NCI-H1417 (cell line): Measurements from ENCODE around the gene SHMT2.

Source experiments
- DNase-seq, 3 experiments: peaks; one replicate each; lab custom pipeline; 2025; lab: John Stamatoyannopoulos, UW

The SHMT2 gene

DNA sequence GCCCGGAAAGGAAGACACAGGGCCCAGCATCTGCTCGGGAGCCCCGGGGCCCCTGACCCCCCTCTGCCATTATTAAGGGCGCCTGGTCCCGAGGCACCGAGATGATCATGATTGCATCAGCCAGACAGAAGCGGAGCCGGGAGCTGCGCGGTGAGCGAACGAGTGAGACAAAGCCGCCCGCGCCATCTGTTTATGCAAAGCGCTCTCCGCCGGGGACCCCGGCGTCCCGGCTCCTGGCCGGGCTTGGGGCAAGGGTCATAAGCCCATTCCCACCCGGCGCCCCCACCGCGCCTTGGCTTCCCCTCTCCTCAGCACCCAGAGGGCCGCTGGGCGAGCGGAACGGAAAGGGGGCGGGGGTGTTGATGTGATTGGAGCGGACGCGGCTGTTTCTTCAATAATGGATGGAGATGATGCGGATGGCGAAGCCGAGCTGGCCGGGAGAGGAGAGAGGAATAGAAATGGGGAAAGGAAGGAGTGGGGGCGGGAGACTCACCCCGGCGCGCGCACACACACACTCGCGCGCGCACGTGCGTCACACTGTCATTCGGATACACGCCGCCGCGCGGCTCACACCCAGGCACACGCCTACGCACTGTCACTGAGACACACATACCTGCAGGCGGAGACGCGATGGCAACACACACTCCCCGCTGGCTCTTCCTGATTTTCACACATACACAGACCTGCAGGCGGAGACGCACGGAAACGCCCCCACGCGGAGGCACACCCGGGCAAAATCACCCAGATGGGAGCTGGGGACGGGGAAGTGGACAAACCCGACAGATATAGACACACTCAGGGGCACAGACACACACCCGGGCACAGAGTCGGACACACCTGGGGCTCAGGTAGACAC is 10.8 kb downstream of the SHMT2 start:
- DNase-seq = peak; percentile 86 to 89 (median 87)

DNA sequence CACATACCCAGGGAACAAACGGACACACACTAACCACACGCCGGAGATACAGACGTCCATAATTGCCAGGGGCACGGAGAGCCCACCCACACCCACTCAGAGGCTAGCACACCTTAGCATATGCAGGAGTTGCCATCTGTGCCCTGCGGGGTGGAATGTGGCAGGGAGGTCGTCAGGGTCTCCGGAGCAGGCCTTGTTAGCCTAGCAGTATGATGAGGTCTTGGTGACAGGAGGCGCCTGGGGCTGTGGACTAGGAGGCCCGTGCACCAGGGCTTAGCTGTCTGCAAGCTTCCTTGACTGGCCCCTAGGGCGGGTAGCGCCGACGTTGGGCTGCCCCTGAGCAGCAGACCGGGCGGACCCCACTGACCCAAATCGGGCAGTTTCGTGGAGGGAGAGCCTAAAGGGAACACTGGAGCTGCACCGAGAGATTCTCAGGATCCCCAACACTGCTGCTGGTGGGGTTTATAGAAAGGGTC is 11.5 kb downstream of the SHMT2 start:
- DNase-seq = peak in 2 of 3 experiments; percentile 73

DNA sequence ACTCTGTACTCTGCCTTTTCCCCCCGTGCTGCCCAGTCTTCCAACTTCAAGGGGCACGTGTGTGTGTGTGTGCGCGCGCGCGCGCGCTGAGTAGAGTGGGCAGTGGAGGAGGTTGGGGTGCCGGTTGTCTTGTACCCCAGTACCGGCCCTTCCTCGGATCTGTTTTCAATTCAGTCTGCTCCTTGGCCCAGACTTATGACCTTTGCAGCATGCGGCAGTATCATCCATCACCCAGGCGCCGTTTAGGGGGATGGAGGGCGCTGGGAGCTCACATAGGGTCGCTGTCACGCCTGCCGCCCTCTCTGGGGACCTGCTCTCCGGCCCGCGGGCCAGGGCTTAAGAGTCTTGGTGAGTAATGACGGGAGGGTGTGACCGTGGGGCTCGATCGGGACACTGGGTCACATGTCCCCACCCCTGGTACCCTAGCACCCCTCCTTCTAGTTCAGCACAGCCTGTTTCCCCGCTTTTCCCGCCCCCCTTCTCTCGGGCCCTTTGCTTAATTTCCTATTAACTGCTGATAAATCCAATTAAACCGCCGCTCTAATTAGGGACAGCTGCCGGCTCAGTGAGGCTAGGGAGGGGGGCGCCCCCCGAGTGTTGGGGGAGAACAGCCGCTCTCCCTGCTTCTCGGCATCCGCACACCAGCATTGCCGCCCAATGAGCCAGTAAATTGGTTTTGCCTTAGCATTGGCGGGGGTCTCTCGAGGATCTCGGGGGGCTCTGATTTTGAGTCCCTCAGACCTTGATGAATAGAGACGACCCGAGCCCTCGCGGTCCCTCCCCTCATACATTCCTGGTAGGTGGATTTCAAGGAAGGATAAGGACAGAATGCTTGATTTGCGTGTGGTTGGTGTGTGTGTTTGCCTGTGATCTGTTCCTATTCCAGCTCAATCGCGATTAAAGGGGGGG is 12.1 kb downstream of the SHMT2 start:
- DNase-seq = peak in 2 of 3 experiments; percentile 63 to 67

DNA sequence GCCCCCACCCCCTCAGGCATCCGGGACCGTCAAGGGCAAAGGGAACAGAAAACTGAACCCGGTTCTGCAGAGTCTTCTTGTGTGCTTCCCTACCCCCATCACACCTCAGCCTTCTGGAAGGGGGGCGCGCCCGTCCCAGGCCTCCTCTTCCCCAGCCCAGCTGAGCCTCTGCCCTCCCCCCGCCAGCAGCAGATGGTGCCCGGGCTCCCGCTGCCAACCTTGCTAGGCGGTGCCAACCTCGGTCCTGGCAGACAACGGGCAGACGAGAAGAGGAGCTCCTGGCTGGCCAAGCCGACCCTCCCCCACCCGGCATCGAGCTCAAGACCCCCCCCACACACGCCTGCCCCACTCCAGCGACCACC is 12.8 kb downstream of the SHMT2 start:
- peak; percentile 46 to 90 (median 89) for DNase-seq

DNA sequence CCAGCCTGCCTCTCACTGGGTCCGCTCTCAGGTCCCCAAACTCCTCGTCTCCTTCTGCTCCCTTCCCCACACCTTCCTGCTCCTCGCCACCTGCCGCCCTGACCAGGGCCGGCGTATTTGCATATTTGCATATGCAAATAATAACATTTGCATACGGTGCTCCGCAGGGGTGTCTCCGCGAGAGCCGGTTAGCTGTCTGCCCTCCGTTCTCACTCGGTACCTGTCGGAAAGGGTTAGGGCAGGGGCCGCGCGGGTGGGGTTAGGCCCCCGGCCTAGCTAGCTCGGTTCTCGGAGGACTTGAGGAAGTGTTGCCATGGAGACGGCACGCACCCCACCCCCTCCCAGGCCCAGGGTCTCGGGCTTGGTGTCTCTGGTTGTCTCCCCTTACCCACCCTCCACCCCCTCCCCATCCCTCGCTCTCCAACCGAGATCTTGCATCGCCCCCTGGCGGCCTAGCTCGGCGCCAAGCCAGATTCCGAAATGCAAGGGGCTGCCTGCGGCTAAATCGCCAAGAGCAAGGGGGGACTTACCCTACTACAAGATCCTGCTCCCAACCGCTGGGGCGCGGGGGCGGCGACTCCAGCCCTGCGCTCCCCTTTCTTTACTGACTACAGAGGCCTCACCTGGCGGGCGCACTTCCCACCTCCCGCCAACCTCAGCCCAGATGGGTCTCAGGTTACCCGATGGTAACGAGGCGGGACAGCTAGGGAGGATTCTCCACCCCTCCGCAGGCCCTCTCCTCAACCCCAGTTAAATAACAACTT is 13.4 kb downstream of the SHMT2 start:
- DNase-seq = peak; percentile 81 to 98 (median 98)

DNA sequence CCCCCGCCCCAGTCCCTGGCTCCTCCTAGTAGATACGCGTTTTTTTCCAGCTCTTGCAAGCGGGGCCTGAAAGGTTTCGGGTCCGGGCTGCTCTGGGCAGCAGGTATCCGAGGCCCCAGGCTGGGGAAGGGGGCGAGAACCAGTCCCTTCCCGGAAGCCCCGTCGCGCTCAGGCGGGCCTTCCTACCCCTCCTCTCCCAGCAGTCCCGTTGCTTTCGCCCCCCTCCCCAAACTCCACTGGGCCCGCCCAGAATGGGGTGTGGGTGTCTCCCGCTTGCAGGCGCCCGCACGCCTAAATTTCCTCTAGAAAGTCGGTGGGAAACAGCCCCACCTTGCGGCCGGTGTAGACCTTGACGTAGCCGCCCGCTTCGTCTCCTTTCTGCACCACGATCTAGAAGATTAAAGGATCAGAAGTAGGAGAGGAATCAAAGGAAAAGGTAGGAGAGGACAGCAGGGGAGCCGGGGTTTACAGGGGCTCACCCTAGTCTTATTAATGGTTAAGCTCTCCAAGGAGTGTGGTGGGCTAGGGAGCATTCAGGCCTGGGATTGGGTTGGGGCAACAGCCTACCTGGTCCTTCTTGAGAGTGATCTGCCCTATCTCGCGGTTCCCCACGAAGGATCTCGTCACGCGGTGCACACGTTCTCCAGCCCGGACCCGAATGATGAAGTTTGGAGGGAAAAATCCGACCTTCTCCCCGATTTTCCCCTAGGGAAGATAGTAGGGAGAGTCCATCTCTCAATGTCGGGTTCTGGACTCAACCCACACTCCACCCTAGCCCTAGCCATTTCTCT is 14.2 kb downstream of the SHMT2 start:
- DNase-seq = peak; percentile 41 to 87 (median 45)

DNA sequence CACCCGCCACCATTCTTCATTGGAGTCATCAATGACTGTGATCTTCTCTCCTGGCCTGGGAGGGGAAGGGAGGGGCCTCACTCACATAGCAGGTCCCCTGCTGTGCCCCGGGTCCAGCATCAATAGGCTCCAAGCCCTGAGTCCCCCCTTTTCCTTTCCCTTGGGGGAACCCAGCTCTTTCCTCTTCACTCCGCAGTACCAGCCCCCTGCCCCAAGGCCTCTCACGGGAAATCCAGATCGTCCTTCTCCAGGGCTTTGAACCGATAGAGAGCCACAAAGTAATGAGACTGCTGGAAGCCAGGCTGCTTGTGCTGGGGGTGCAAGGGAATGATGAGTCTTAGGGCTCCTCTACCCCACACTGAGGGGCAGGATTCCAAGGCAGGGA is 14.8 kb downstream of the SHMT2 start:
- DNase-seq = peak in 1 of 3 experiments; percentile 9

DNA sequence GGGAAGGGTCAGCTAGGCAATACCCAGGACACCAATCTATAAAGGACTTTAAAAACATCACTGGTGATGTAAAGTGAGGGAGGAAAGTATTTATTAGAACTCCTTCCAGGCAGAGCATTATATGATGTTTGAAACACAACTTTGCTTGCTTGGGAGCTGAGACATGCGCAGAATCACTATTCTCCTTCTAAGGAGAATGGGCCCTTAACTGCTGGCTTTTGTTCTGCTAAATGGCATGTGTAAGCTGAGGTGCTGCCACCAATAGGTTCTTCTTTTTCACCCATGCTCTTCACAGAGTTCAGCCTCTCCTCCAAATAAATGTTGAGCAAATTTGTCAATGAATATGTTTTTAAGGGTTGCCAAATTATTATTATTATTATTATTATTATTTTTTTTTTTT is 17.5 kb downstream of the SHMT2 start:
- DNase-seq = no peak

DNA sequence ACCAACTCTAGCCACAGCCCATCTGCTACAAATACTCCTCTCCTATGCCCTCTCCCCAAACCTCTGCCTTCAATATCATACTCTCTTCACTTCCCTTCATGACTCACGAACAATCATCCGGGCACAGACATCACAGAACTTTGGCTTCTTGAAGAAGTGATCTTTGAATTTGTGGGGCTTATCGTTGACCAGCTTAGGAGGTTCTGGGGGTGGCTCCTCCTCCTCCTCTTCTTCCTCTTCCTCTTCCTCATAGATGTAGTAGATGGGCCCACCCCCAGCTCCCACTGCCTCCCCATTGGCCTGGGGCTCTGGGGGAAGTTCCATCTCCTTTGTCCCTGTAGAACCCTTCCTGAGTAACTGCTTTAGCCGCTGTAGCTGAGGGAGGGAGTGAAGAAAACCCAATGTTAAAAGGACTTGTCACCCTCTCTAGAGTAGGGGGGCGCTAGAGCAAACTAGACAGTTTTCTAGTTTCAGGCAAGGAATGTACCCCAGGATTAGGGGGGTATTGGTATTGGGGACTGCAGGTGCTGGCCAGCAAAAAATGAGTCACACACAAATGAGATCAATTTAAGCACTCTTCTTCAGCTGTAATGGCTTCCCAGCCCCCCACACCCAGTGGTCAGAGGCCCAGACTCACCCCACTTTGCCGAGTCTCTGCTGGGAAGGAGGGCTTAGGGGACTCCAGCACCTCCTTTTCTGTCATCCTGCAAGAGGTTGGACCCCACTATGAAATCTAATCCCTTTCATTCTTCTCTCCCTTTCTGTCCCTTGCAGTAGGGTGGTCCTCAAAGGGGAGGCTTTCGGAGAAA is 19.6 kb downstream of the SHMT2 start:
- DNase-seq = no peak

DNA sequence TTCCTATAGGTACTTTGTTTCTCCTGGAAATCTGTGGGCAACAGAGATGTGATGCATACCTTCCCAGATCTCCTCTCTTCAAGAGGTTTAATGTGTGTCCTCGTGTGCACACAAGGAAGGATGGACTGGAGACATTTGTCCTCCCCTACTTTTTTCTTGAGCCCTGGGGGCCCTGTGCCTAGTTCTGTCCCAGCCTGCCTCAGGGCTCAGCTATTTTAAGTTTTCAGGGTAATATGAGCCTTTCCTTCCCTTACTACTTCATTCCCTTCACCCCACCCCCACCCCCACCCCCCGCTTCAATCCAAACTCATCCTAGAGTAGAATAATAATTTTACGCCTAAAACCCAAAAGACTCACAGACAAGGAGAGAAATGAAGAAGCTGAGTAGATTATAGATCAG is 21.0 kb downstream of the SHMT2 start:
- DNase-seq = no peak

DNA sequence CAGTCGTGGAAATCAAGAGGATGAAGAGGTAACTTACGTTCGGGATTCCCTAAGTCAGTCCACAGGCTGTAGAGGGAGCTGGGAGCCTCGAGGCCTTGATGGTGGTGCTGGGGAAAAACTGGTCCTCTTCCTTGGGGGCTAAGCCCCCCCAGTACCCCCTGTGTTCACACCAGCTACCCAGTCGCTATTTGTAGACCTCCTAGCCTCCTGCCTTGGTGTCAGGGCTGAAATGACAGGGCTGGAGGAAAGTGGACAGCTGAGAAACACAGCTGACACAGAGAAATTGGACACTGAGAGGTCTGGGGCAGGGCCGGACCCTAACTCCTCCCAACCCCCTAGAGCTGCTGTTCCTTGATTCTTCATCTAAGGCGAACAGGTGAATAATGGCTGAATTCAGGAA is 21.4 kb downstream of the SHMT2 start, which contains the start of gene STAC3:
STAC3 (minus strand) TSS at position 232 of the 400 bp plus-strand sequence. CDS start 1,551 bp downstream, outside the sequence.
- no peak for DNase-seq

DNA sequence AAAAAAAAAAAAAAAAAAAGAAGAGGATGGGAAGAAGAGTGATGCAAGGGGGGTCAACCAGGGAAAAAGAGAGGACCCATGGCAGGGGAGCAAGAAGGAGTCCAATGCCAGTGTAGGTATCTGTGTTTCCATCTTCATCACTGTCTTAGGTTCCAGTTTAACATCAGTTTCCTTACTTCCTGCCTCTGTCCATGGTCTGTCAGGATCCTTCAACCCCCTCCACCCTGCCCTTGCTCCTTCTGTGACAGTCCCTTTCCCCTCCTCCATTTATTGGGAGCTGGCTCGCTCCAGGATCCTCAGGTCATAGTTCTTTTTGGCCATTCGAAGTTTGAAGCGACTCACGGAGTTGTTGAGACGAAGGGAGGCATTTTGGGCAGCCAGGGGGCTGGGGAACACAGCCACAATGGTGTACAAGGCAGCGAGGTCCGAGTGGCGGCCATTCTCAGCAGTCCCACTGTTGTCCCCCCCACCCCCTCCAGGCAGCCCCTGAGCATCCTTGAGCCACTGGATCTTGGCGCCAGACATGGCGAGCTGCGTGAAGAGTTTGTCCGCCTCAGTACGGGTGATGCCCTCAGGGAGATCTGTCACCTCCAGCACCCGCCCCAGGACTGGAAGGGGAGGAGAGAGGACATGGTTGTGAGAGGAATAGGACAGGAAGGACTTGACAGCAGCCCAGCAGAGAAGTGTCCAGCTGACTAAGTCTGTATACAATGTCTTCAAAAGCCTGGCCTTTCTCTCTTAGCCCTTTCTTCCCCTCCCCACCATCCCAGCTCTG is 25.2 kb downstream of the SHMT2 start:
- no peak for DNase-seq

DNA sequence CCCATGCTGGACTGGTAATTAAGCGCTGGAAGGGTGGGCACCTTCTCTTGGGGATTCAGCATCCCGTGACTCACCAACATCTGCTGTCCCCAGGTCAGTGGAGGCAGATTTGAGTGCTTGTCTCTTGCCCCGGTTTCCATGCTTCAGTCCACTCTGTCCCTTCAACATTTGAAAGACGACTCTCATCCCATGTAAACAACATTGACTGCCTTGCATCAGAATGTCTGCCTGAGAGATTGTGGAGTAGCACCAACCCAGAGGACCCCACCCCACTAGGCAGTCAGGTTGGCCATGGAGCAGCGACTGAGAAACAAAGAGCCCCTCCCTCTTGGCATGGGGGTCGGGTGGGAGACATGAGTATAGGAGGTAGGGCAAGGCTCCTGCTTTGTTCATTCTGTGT is 26.4 kb downstream of the SHMT2 start:
- DNase-seq = no peak

DNA sequence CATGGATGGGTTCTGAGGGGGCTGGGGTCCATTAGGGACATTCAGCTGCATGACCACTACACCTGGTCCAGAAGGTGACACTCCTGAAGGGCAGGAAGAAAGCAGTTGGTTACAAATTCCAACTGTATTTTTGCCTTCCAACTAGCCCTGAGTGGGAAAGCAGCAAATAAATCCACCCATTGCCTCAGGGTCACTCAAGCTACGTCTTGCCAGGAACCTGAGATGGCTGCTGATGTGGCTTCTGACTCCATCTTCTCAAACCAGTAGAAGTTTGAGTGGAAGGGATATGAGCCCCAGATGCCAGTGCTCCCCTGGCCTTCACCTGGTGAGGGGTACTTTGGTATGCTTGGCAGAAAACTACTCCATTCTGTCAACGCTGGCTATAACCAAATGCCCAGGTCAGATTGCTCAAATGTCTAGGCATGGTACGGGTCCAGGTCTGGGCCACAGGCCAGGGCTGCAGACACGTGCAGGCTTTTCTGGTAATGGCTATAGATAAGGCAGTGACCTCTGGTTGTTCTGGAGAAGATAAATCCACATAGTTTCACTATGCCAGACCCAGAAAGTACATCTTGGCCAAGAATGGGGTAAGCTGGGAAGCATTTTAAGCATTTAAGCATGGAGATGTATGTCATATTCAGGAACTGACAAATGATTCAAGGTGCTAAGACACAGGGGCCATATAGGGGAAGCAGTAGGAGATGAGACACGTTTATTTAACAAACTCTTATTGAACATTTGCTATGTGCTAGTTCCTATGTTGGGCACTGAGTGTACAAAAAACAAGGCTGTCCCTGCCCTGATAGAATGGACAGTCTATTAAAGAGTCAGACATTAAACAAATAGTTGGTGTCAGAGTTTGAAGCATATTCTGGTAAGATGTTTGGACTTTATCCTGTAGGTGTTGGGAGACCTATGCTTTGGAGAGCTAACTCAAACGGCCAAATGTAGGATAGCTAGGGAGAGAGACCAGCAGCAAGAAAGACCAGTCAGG is 29.8 kb downstream of the SHMT2 start:
- no peak for DNase-seq

DNA sequence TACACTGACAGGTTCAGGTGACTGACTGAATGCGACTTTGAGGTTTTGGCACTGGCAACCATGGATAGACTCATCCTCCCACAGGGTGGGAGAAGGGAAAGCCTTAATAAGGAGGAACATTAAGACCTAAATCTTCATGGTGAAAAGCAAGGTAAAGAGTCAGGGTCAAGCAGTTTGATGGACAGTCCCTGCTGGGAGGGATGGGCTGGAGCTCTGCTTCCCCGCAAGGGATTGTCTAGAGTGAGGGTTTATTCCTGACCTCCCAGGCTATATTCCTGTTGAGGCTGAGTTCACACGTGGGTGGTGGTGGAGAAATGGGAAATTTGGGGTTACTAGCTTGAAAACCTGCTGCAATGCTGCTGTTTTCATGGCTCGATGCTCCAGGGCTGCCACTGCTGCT is 30.9 kb downstream of the SHMT2 start:
- DNase-seq = peak in 1 of 3 experiments; percentile 51

DNA sequence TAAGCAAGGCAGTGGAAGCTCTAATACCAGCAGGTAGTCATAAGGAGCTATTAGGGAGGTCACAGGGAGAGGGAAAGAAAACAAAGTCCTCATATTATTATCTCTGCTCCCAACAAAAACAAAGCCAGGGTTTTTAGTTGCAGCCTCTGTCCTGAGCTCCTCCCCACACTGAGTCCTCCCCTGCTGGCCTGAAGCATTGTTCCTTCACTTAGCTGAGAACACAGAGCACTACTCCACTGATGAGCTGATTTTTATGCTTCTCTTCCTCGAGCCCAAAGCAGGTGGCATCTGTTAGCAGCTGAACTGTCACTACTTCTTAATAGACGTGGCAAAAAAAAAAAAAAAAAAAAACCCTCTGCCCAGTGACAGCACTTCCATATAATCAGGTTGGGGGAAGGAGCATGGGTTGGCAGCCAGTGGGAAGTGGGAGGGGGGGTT is 31.9 kb downstream of the SHMT2 start:
- DNase-seq = peak; percentile 67 to 97 (median 91)

DNA sequence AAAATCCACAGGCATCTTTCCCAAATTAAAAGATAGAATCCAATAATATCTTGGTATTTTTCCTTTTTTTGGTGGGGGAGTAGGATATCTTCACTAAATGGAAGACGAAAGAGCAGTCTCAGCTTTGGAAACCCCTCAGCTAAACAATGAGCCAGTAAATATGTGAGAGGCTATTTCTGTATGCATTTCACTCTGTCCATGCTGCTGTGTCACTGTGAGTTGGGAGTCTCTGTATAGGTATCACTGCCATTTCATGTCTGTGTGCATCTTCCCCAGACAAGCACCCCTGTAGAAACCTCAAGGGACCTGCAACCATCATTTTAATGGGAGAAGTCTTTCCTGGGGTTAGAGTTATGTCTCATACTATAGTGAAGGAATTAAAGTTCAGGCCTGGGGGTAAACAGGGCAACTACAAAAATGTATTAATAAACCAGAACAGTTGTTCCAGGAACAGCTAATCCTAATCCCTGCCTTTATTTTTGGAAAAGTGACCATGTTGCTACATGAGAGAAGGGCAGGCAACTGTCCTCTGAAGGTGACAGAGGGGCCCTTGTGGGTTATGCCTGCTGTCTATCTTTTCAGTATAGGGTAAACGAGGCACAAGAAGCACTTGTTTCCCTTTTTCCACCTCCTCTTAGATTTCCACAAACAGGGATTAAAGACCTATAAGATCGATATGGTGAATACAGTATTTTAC is 32.8 kb downstream of the SHMT2 start:
- peak in 1 of 3 experiments; percentile 73 for DNase-seq
